Epithelial cell of proximal tubule (primary cell): ENCODE results near the gene PASK. TPM values are rescaled to one million over a fixed set of nuclear protein-coding genes. Genes with fewer than 3 reads are reported as not detected.

Experiments
- DNase-seq: peaks from one replicate; pipeline ENCODE4 v3.0.0-alpha.2; 2011; ENCODE audit warnings: low read depth
- H3K4me3 ChIP-seq: 2 replicates; pipeline ENCODE4 v1.5.1; 2011; ENCODE audit warnings: low read depth, mild to moderate bottlenecking, low read length
- CTCF ChIP-seq: conservative IDR thresholded peaks from 2 replicates; pipeline ENCODE4 v1.5.1; 2012; ENCODE audit warnings: low read depth, mild to moderate bottlenecking, low read length
- total RNA-seq: library from RNA; depleted of rRNA; stranded (reverse); fragments of >200 nt; gene quantifications from 2 replicates; pipeline ENCODE4 v1.2.3, GENCODE V29; 2015

The PASK gene
- total RNA-seq, 1 donor from 2014 or later: 10.0 TPM

GRCh38 chr2:241122376-241123002 lies 26.8 kb downstream of the PASK start:
- no peak for TF ChIP-seq CTCF
- H3K4me3 ChIP-seq: no peak overlapping the region
- DNase-seq: no peak

- no peak for TF ChIP-seq CTCF
- DNase-seq: no peak
- no peak overlapping the region for H3K4me3 ChIP-seq
These were observed 28.3 kb downstream of the PASK start for GRCh38 chr2:241121008-241121407.

- no peak overlapping the region for H3K4me3 ChIP-seq
- no peak for DNase-seq
- no peak for TF ChIP-seq CTCF
These were observed 28.8 kb downstream of the PASK start for GRCh38 chr2:241120440-241120839.

GRCh38 chr2:241118737-241119505 lies 30.4 kb downstream of the PASK start:
- TF ChIP-seq CTCF: no peak

GRCh38 chr2:241116606-241117560 lies 32.4 kb downstream of the PASK start:
- no peak for DNase-seq
- no peak overlapping the region for H3K4me3 ChIP-seq
- no peak for TF ChIP-seq CTCF

More at GRCh38 chr2:241118737-241119505, 30.4 kb downstream of the PASK start:
- DNase-seq: no peak
- H3K4me3 ChIP-seq: no peak overlapping the region

- no peak for DNase-seq
- H3K4me3 ChIP-seq: no peak overlapping the region
- TF ChIP-seq CTCF: no peak
These were observed 33.9 kb downstream of the PASK start for GRCh38 chr2:241115361-241115760.
